Measurements from ENCODE around the gene ENPEP. TPM values are rescaled to one million over a fixed set of nuclear protein-coding genes. Genes with fewer than 3 reads are reported as not detected.

Gene ENPEP
- total and polyA plus RNA-seq, 10 of the 15 experiments (the other 5 are each of a cell fraction or from before 2014, with no cell fraction given), result 0.03 TPM; not detected in 9

- ATAC-seq, result no peak
- Histone ChIP-seq H3K27me3 (replicated peaks in 1 of 2; ENCODE audit: control insufficient read depth in 2 of 2, insufficient read depth in 2 of 2, low read length in 1 of 2) (no peaks in the 10 kb centered on the region), H3K4me1 (ENCODE audit: control insufficient read depth, insufficient read depth, low read length) (no peaks in the 10 kb centered on the region), H3K4me3 (no peak overlapping the region), H3K27ac (ENCODE audit: control insufficient read depth, insufficient read depth) (no peak overlapping the region), H3K36me3 (ENCODE audit: control insufficient read depth in 2 of 2, insufficient read depth in 2 of 2, low read length in 1 of 2) (no peaks in the 10 kb centered on the region), H3K4me2 (ENCODE audit: control insufficient read depth, insufficient read depth) (no peak overlapping the region), H3K79me2 (ENCODE audit: control insufficient read depth, insufficient read depth, low read length) (no peaks in the 10 kb centered on the region), H2AFZ (ENCODE audit: control insufficient read depth, low read depth, low read length) (no peak overlapping the region), H4K20me1 (ENCODE audit: control insufficient read depth, insufficient read depth) (no peaks in the 10 kb centered on the region), H3K9me3 (replicated peaks; ENCODE audit: control insufficient read depth, insufficient read depth, low read length) (no peaks in the 10 kb centered on the region), H3K9ac (ENCODE audit: control insufficient read depth, insufficient read depth, low read length) (no peak overlapping the region)
- 3% methylated on average over 2 of the region's 2 CpGs for WGBS (ENCODE audit: insufficient coverage, insufficient replicate concordance, low lambda C conversion rate, missing lambda C conversion rate)
- ChIA-PET POLR2A (no interaction called here), RAD21 (ENCODE audit: unreplicated experiment) (no interaction called here), SMC1A (ENCODE audit: uncharacterized antibody, unreplicated experiment) (interaction anchor here (0.8 kb wide), 1 partner anchor 516 kb away, joined by 3 read pairs; no protein-coding TSS in a partner anchor), CTCF (interaction anchor here (3.0 kb wide), 1 partner anchor 25 kb away, joined by 12 read pairs; no protein-coding TSS in a partner anchor)
- no peak for DNase-seq (ENCODE audit: low read depth, low spot score)
- TF ChIP-seq CTCF (IDR thresholded peaks at IDR 0.05 in 2 of 3, conservative IDR thresholded peaks at IDR 0.05 in 1 of 3; ENCODE audit: control insufficient read depth in 2 of 3, extremely low read depth in 1 of 3, insufficient read depth in 1 of 3, low read depth in 3 of 3, low read length in 3 of 3) (no peak), POU2F2 (IDR thresholded peaks at IDR 0.05; ENCODE audit: borderline replicate concordance, low read depth, low read length) (no peak), CHD2 (IDR thresholded peaks at IDR 0.05; ENCODE audit: borderline replicate concordance, low read depth, low read length) (no peak)
- no TSS peak for BruUV-seq (replicated peaks)
- in situ Hi-C loops (cut with MboI) (no loop called here), intact Hi-C loops (cut with micrococcal nuclease; ENCODE audit: unreplicated experiment) (no loop called here)
- FAIRE-seq, result no peak
Measured at GRCh38 chr4:110543577-110543976, 67.6 kb downstream of the ENPEP start.

- ChIA-PET SMC1A (ENCODE audit: uncharacterized antibody, unreplicated experiment) (interaction anchor here (0.8 kb wide), 1 partner anchor 517 kb away, joined by 3 read pairs; no protein-coding TSS in a partner anchor), CTCF (interaction anchor here (1.3 to 3.0 kb wide), 2 partner anchors 9 to 26 kb away, joined by 5 to 12 read pairs; no protein-coding TSS in a partner anchor), RAD21 (ENCODE audit: unreplicated experiment) (no interaction called here), POLR2A (no interaction called here)
- H3K27ac ChIP-seq (ENCODE audit: control insufficient read depth, insufficient read depth), result no peak overlapping the region
- H3K36me3 ChIP-seq (ENCODE audit: control insufficient read depth in 2 of 2, insufficient read depth in 2 of 2, low read length in 1 of 2), result no peaks in the 10 kb centered on the region
- H3K9ac ChIP-seq (ENCODE audit: control insufficient read depth, insufficient read depth, low read length), result no peak overlapping the region
- no peak overlapping the region for H3K4me2 ChIP-seq (ENCODE audit: control insufficient read depth, insufficient read depth)
- no peaks in the 10 kb centered on the region for H3K4me1 ChIP-seq (ENCODE audit: control insufficient read depth, insufficient read depth, low read length)
- no peak overlapping the region for H2AFZ ChIP-seq (ENCODE audit: control insufficient read depth, low read depth, low read length)
- no peaks in the 10 kb centered on the region for H3K9me3 ChIP-seq (replicated peaks; ENCODE audit: control insufficient read depth, insufficient read depth, low read length)
- in situ Hi-C loops (cut with MboI) (no loop called here), intact Hi-C loops (cut with micrococcal nuclease; ENCODE audit: unreplicated experiment) (no loop called here)
- no peaks in the 10 kb centered on the region for H4K20me1 ChIP-seq (ENCODE audit: control insufficient read depth, insufficient read depth)
- no peak for FAIRE-seq
- H3K79me2 ChIP-seq (ENCODE audit: control insufficient read depth, insufficient read depth, low read length), result no peaks in the 10 kb centered on the region
- ATAC-seq, result no peak
- no peaks in the 10 kb centered on the region for H3K27me3 ChIP-seq (replicated peaks in 1 of 2; ENCODE audit: control insufficient read depth in 2 of 2, insufficient read depth in 2 of 2, low read length in 1 of 2)
- no peak overlapping the region for H3K4me3 ChIP-seq
- no TSS peak for BruUV-seq (replicated peaks)
- no peak for TF ChIP-seq CBX5 (IDR thresholded peaks at IDR 0.05; ENCODE audit: low read depth)
- no peak for TF ChIP-seq CREB1 (IDR thresholded peaks at IDR 0.05; ENCODE audit: low read depth)
- no peak for DNase-seq (ENCODE audit: low read depth, low spot score)
Measured at GRCh38 chr4:110544594-110544993, 68.6 kb downstream of the ENPEP start.

All from GM12878 (cell line).